Activated naive CD8-positive, alpha-beta T cell (primary cell): ENCODE data around the gene BANF1.

ENCODE experiments used
- H3K27ac Mint-ChIP-seq: one replicate; pipeline ENCODE4 v1.8.0; 2021; ENCODE audit warnings: mixed read lengths
- H3K27me3 Mint-ChIP-seq: one replicate; pipeline ENCODE4 v1.8.0; 2021; ENCODE audit warnings: mixed read lengths
- H3K36me3 Mint-ChIP-seq: one replicate; pipeline ENCODE4 v1.8.0; 2021; ENCODE audit warnings: mixed read lengths
- H3K4me1 Mint-ChIP-seq: one replicate; pipeline ENCODE4 v1.8.0; 2021; ENCODE audit warnings: low read depth, mixed read lengths
- H3K4me3 Mint-ChIP-seq: one replicate; pipeline ENCODE4 v1.8.0; 2021; ENCODE audit warnings: mild to moderate bottlenecking, mixed read lengths
- H3K9me3 Mint-ChIP-seq: one replicate; pipeline ENCODE4 v1.8.0; 2021; ENCODE audit warnings: low read depth, mixed read lengths

BANF1 gene

DNA sequence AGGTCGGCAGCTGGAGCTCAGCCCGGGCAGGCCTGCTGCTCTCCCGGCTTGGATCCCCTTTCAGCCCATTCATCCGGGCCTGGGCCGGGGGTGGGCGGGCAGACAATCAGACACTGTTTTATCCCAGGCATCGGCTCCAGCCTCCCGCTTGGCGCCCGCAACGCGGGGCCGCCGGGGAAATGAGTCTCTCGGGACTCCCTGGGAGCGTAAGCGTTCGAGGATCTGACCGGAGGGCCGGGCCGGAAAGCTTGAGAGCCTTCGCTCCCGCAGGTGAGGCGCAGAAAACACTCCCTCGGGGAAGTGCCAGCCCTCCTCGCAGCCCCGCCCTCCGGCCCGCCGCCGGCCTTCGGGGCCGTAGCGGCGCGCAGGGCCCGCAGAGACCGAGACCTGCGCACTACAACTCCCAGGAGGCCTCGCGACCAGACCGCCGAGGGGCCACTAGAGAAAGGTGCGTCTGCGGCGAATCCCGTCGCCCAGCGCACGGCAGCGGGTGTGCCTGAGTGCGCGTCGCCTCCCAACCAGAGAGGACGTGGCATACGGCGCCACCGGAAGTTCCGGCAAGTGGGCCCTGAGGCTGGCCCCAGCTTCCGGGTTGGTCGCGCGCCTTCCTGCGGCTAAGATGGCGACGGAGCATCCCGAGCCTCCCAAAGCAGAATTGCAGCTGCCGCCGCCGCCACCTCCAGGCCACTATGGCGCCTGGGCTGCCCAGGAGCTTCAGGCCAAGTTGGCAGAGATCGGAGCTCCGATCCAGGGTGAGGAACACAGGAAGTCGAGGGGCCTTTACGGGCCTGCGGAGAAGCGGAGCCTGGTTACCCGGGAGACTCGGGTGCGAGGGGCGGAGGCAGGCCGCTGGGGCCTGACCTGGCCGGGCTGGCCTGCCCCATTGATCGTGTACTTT, 49.7 kb downstream of the BANF1 start, which contains the start of gene SF3B2:
Gene SF3B2 (plus strand): TSS at position 599 of the 898 bp plus-strand sequence. CDS start 21 bp downstream, at position 620.
- peak within 1 kb of the TSS; percentile 99 for H3K4me3 Mint-ChIP-seq

DNA sequence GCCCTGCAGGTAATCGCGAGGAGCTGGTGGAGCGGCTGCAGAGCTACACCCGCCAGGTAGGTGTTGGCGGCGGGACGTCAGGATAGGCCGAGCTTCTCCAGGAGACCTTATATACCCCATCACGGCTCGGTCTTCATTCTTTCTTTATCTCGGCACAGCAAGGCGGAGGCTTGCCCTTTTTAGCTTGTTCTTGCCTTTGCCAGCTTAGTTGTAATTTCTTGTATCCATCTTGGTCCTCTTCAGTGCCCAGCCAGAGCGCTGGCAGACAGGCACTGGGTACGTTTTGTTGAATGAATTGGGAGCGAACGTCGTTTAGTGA, 50.3 kb downstream of the BANF1 start:
- Mint-ChIP-seq H3K27ac (peak overlapping the region; percentile 98), H3K36me3 (peaks cover 11% of the 10 kb centered on the region), H3K9me3 (no peaks in the 10 kb centered on the region), H3K4me1 (peaks cover 32% of the 10 kb centered on the region), H3K4me3 (peak overlapping the region; percentile 99), H3K27me3 (peaks cover 2% of the 10 kb centered on the region)

More for the DNA sequence above, 49.7 kb downstream of the BANF1 start, which contains the start of gene SF3B2:
- H3K9me3 Mint-ChIP-seq = no peaks in the 10 kb centered on the region
- H3K27me3 Mint-ChIP-seq = peaks cover 2% of the 10 kb centered on the region
- peaks cover 32% of the 10 kb centered on the region for H3K4me1 Mint-ChIP-seq
- H3K27ac Mint-ChIP-seq = peak within 1 kb of the TSS; percentile 98
- peaks cover 11% of the 10 kb centered on the region for H3K36me3 Mint-ChIP-seq
